OCI-M1 (cell line): Measurements from ENCODE around the gene GOLIM4.
"Not testable (repeated sequence)": the region's sequence is repeated elsewhere in the genome, so short reads cannot be mapped to it uniquely, and the experiment has no call there.

Experiments
- DNase-seq: peaks from one replicate; lab custom pipeline; 2025; lab: John Stamatoyannopoulos, UW

The GOLIM4 gene

GRCh38 chr3:168095611-168096209, at the start of gene GOLIM4:
Gene GOLIM4 (minus strand): TSS chr3:168095924. CDS start chr3:168095285, 639 bp downstream.
- DNase-seq = peak; percentile 96

GRCh38 chr3:168141405-168141998, 45.8 kb upstream of the GOLIM4 start:
- DNase-seq = peak; percentile 85

- no peak for DNase-seq
Measured at GRCh38 chr3:168139947-168140346, 44.2 kb upstream of the GOLIM4 start.

- no peak for DNase-seq
Measured at GRCh38 chr3:168138421-168138820, 42.7 kb upstream of the GOLIM4 start.

- no peak for DNase-seq
Measured at GRCh38 chr3:168134931-168135330, 39.2 kb upstream of the GOLIM4 start.

GRCh38 chr3:168130250-168130649, 34.5 kb upstream of the GOLIM4 start:
- DNase-seq = not testable (repeated sequence)

- not testable (repeated sequence) for DNase-seq
Measured at GRCh38 chr3:168128463-168128862, 32.7 kb upstream of the GOLIM4 start.

GRCh38 chr3:168127466-168127865, 31.7 kb upstream of the GOLIM4 start:
- DNase-seq = no peak

- no peak for DNase-seq
Measured at GRCh38 chr3:168124791-168125190, 29.1 kb upstream of the GOLIM4 start.

GRCh38 chr3:168124291-168124690, 28.6 kb upstream of the GOLIM4 start:
- peak; percentile 12 for DNase-seq

- DNase-seq = no peak
Measured at GRCh38 chr3:168123201-168124176, 27.8 kb upstream of the GOLIM4 start.

- DNase-seq = peak; percentile 68
Measured at GRCh38 chr3:168121184-168122017, 25.7 kb upstream of the GOLIM4 start.

- DNase-seq = peak; percentile 46
Measured at GRCh38 chr3:168117853-168118313, 22.2 kb upstream of the GOLIM4 start.

GRCh38 chr3:168117059-168117458, 21.3 kb upstream of the GOLIM4 start:
- peak; percentile 63 for DNase-seq

GRCh38 chr3:168116279-168116678, 20.6 kb upstream of the GOLIM4 start:
- DNase-seq = peak; percentile 97

- DNase-seq = no peak
Measured at GRCh38 chr3:168113848-168114247, 18.1 kb upstream of the GOLIM4 start.

- no peak for DNase-seq
Measured at GRCh38 chr3:168112894-168113293, 17.2 kb upstream of the GOLIM4 start.

- DNase-seq = no peak
Measured at GRCh38 chr3:168104361-168104760, 8.6 kb upstream of the GOLIM4 start.

- no peak for DNase-seq
Measured at GRCh38 chr3:168102735-168103410, 7.1 kb upstream of the GOLIM4 start.

GRCh38 chr3:168100777-168101492, 5.2 kb upstream of the GOLIM4 start:
- DNase-seq = no peak
